Measurements from ENCODE around the gene CDK5RAP3. TPM values are rescaled to one million over a fixed set of nuclear protein-coding genes. Genes with fewer than 3 reads are reported as not detected.

The CDK5RAP3 gene
- polyA plus RNA-seq, 1 of the 3 experiments (the other 2 are of a cell fraction), result 208 TPM

DNA sequence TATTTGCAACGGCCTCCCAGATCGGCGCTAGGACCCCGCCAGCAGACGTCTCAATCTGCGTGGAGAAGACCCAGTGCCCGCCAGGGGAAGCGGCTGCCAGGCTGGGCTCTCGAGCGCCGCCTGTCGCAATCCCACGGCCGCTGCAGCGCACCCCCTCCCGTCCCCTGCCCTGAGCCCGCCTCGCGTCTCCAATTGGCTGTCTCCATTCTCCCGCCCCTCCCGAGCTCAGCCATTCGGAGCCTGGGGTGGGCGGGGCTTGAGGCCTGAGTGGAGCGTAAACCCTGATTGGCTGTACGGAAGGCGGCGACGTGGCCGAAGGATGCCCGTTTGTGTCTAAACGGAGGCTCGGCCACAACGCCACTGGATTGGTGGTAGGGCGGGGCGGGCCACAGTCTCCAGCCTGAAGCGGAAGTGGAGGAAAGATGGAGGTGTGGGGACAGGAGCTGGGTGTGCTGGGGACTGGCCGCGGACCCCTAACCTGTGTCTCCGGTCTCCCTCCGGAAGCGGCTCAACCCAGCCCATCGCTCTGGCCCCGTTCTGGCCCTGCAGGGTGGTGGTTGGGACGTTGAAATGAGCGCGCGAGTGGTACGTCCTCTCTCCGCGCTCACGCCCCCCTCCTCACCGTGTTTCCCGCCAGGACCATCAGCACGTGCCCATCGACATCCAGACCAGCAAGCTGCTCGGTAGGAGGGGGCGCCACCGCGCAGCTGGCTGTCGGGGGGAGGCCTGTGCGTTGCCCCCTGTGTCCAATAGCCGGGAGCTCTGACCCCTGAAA, at the start of gene CDK5RAP3 (continued):
- TF ChIP-seq NFIC (IDR thresholded peaks at IDR 0.05; ENCODE audit: borderline replicate concordance) (no peak), YY1 (IDR thresholded peaks at IDR 0.05; ENCODE audit: low read depth) (peak; percentile 84), RFX5 (IDR thresholded peaks at IDR 0.05; ENCODE audit: low read length) (peak; percentile 78), RAD21 (IDR thresholded peaks at IDR 0.05; ENCODE audit: low read length) (peak; percentile 69), GATA2 (CRISPR knock-in tag; IDR thresholded peaks at IDR 0.05) (no peak), FOXJ3 (CRISPR knock-in tag; IDR thresholded peaks at IDR 0.05) (no peak), FOXM1 (IDR thresholded peaks at IDR 0.05; ENCODE audit: low read depth) (no peak), JUND (IDR thresholded peaks at IDR 0.05) (no peak)
- TF ChIP-seq, protein P1, sequence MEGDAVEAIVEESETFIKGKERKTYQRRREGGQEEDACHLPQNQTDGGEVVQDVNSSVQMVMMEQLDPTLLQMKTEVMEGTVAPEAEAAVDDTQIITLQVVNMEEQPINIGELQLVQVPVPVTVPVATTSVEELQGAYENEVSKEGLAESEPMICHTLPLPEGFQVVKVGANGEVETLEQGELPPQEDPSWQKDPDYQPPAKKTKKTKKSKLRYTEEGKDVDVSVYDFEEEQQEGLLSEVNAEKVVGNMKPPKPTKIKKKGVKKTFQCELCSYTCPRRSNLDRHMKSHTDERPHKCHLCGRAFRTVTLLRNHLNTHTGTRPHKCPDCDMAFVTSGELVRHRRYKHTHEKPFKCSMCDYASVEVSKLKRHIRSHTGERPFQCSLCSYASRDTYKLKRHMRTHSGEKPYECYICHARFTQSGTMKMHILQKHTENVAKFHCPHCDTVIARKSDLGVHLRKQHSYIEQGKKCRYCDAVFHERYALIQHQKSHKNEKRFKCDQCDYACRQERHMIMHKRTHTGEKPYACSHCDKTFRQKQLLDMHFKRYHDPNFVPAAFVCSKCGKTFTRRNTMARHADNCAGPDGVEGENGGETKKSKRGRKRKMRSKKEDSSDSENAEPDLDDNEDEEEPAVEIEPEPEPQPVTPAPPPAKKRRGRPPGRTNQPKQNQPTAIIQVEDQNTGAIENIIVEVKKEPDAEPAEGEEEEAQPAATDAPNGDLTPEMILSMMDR (IDR thresholded peaks at IDR 0.05), result peak; percentile 99
- TF ChIP-seq, protein P2, sequence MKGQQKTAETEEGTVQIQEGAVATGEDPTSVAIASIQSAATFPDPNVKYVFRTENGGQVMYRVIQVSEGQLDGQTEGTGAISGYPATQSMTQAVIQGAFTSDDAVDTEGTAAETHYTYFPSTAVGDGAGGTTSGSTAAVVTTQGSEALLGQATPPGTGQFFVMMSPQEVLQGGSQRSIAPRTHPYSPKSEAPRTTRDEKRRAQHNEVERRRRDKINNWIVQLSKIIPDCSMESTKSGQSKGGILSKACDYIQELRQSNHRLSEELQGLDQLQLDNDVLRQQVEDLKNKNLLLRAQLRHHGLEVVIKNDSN (IDR thresholded peaks at IDR 0.05; ENCODE audit: borderline replicate concordance, low read depth), result peak; percentile 55; the same call in 1 of the 2 replicates
- TF ChIP-seq, protein P3, sequence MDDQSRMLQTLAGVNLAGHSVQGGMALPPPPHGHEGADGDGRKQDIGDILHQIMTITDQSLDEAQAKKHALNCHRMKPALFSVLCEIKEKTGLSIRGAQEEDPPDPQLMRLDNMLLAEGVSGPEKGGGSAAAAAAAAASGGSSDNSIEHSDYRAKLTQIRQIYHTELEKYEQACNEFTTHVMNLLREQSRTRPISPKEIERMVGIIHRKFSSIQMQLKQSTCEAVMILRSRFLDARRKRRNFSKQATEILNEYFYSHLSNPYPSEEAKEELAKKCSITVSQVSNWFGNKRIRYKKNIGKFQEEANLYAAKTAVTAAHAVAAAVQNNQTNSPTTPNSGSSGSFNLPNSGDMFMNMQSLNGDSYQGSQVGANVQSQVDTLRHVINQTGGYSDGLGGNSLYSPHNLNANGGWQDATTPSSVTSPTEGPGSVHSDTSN (IDR thresholded peaks at IDR 0.05), result peak; percentile 71
- TF ChIP-seq, protein P4, sequence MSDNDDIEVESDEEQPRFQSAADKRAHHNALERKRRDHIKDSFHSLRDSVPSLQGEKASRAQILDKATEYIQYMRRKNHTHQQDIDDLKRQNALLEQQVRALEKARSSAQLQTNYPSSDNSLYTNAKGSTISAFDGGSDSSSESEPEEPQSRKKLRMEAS (IDR thresholded peaks at IDR 0.05; ENCODE audit: low read depth), result peak; percentile 100

GRCh38 chr17:47924785-47925677, 45.9 kb upstream of the CDK5RAP3 start:
- Histone ChIP-seq H3K9me2 (no peaks in the 10 kb centered on the region), H2AFZ (ENCODE audit: low read depth) (no peak overlapping the region), H3K27me3 (ENCODE audit: insufficient read depth) (no peaks in the 10 kb centered on the region), H3K79me2 (ENCODE audit: insufficient read depth) (no peaks in the 10 kb centered on the region), H3K27ac (ENCODE audit: low read depth in 2 of 2, low read length in 1 of 2) (no peak overlapping the region), H3F3A (replicated peaks; ENCODE audit: insufficient read depth) (peaks cover 3% of the 10 kb centered on the region), H3K4me3 (ENCODE audit: low read depth in 2 of 2, low read length in 1 of 2) (no peak overlapping the region), H3K36me3 (replicated peaks in 1 of 2; ENCODE audit: control insufficient read depth in 1 of 2, insufficient read depth in 2 of 2, low read length in 1 of 2) (peaks cover 28 to 35% of the 10 kb centered on the region in 2 experiments), H3K4me1 (ENCODE audit: control insufficient read depth in 1 of 2, insufficient read depth in 2 of 2, low read depth in 1 of 2, low read length in 1 of 2) (no peaks in the 10 kb centered on the region), H3K4me2 (no peak overlapping the region), H3K9ac (no peak overlapping the region), H3K9me3 (no peaks in the 10 kb centered on the region), H4K20me1 (ENCODE audit: insufficient read depth) (no peaks in the 10 kb centered on the region)
- CTCF ChIA-PET, result interaction anchor here (1.1 to 40.5 kb wide), 3 partner anchors 31 to 84 kb away, joined by 4 to 1216 read pairs (median 5); partner anchors contain the start of genes CDK5RAP3, PNPO, PRR15L and SCRN2
- 91% methylated on average over 23 of the region's 23 CpGs for WGBS (ENCODE audit: low lambda C conversion rate)
- TF ChIP-seq FOXM1 (IDR thresholded peaks at IDR 0.05; ENCODE audit: low read depth) (no peak), FOSL2 (IDR thresholded peaks at IDR 0.05; ENCODE audit: borderline replicate concordance, low read depth) (no peak), RCOR1 (IDR thresholded peaks at IDR 0.05; ENCODE audit: low read length) (no peak)
- POLR2A ChIA-PET, result no interaction called here
- no peak for DNase-seq

Data from SK-N-SH (cell line).